CD4-positive, alpha-beta T cell treated with Interleukin-10 for 1 hour (primary cell): Measurements from ENCODE around the gene ARNT2.

Source experiments
- DNase-seq: peaks from one replicate; pipeline ENCODE4 v3.0.0-alpha.2; 2020

The ARNT2 gene

GRCh38 chr15:80444680-80445251 is 40.6 kb downstream of the ARNT2 start:
- DNase-seq, result no peak

- no peak for DNase-seq
Observed at GRCh38 chr15:80445300-80446041, 41.3 kb downstream of the ARNT2 start.

- no peak for DNase-seq
Observed at GRCh38 chr15:80447077-80447476, 42.9 kb downstream of the ARNT2 start.

- no peak for DNase-seq
Observed at GRCh38 chr15:80449825-80450224, 45.6 kb downstream of the ARNT2 start.

- no peak for DNase-seq
Observed at GRCh38 chr15:80450811-80451321, 46.7 kb downstream of the ARNT2 start.

- DNase-seq, result no peak
Observed at GRCh38 chr15:80452166-80452565, 48.0 kb downstream of the ARNT2 start.

- no peak for DNase-seq
Observed at GRCh38 chr15:80455051-80455648, 51.0 kb downstream of the ARNT2 start.

- peak; percentile 61 for DNase-seq
Observed at GRCh38 chr15:80455668-80456442, 51.7 kb downstream of the ARNT2 start.

GRCh38 chr15:80456517-80457492 is 52.6 kb downstream of the ARNT2 start:
- DNase-seq, result no peak

- no peak for DNase-seq
Observed at GRCh38 chr15:80457896-80458295, 53.7 kb downstream of the ARNT2 start.

GRCh38 chr15:80458580-80458979 is 54.4 kb downstream of the ARNT2 start:
- no peak for DNase-seq

- no peak for DNase-seq
Observed at GRCh38 chr15:80459380-80459779, 55.2 kb downstream of the ARNT2 start.

GRCh38 chr15:80459818-80460217 is 55.6 kb downstream of the ARNT2 start:
- no peak for DNase-seq

- DNase-seq, result no peak
Observed at GRCh38 chr15:80461356-80462095, 57.3 kb downstream of the ARNT2 start.

- no peak for DNase-seq
Observed at GRCh38 chr15:80462111-80462510, 57.9 kb downstream of the ARNT2 start.

GRCh38 chr15:80462836-80463512 is 58.8 kb downstream of the ARNT2 start:
- DNase-seq, result no peak

- no peak for DNase-seq
Observed at GRCh38 chr15:80464951-80465625, 60.9 kb downstream of the ARNT2 start.

- no peak for DNase-seq
Observed at GRCh38 chr15:80465626-80466005, 61.4 kb downstream of the ARNT2 start.

GRCh38 chr15:80466543-80466942 is 62.4 kb downstream of the ARNT2 start:
- DNase-seq, result no peak

- DNase-seq, result no peak
Observed at GRCh38 chr15:80467311-80467714, 63.1 kb downstream of the ARNT2 start.
